Epidermal melanocyte (primary cell): Measurements from ENCODE around the gene STBD1.
"Not testable (repeated sequence)": the region's sequence is repeated elsewhere in the genome, so short reads cannot be mapped to it uniquely, and the experiment has no call there.

Source experiments
- DNase-seq: peaks from one replicate; pipeline ENCODE4 v3.0.0; 2011; ENCODE audit warnings: low spot score; ENCODE audit not compliant: insufficient read length

Gene STBD1

DNA sequence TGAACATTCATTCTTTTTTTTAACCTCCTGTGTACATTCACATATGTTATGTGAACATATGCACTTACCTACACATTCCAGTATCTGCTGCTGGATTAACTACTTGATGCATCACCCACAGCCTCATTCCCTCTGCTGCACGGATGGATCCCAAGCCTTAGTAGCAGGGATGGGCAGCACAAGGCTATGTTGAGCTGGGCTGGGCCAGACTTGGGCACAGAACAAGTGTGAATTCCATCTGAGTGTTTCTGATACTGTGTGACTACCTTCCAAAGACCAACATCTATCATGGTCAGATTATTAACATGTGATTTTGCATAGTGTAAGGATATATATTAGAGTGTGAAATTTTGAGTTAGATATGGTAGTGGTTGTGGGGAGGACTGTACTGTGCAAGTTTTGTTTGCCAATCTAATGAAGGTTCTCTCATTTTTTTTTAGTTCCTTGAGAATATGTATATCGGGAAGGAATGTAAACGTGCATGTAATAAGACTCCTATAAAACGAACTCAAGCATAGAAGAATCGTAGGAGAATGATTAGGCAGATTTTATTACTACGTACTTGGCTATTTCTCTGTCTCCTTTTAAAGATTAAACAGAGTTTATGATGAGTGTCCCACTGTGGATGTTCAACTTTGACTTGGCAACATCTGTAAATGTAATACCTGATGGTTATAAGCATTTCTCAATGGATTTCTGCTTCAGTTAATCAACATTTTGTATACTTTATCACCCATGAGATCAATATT lies 23.4 kb upstream of the STBD1 start:
- DNase-seq: no peak

DNA sequence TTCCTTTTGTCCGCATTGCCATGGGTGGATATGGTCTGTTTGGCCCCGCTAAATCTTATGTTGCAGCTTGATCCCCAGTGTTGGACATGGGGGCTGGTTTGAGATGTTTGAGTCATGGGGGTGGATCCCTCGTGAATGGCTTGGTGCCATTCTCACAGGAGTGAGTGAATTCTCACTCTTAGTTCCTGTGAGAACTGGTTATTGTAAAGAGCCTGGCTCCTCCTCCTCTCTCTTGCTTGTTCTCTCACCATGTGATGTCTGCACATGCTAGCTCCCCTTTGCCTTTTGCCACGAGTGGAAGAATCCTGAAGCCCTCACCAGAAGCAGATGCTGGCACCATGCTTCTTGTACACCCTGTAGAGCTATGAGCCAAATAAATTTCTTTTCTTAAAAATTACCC lies 22.6 kb upstream of the STBD1 start:
- no peak for DNase-seq

DNA sequence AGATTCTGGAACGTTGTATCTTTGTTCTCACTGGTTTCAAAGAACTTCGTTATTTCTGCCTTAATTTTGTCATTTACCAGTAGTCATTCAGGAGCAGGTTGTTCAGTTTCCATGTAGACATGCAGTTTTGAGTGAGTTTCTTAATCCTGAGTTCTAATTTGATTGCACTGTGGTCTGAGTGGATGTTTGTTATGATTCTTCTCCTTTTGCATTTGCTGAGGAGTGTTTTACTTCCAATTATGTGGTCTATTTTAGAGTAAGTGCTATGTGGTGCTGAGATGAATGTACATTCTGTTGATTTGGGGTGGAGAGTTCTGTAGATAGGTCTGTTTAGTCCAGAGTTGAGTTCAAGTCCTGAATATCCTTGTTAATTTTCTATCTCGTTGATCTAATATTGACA lies 18.7 kb upstream of the STBD1 start:
- not testable (repeated sequence) for DNase-seq

DNA sequence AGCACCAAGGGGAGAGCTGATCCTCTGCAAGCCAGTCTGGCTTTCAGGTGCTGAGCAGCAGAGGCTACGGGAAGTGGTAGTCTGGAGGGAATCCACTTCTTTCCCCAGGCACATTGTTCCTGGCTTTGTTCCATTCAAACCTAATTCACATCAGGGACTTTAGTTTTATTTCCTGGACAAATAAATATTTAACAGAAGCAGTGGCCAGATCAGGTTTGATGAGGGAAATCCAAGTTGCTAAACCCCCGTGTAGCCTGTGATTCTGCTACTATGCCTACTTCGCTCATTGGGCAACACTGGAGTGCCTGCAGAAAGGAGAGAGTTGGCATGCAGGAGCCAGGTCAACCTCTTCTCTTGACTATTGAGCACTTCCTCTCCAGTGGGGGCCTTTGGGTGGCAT lies 13.8 kb upstream of the STBD1 start:
- no peak for DNase-seq

DNA sequence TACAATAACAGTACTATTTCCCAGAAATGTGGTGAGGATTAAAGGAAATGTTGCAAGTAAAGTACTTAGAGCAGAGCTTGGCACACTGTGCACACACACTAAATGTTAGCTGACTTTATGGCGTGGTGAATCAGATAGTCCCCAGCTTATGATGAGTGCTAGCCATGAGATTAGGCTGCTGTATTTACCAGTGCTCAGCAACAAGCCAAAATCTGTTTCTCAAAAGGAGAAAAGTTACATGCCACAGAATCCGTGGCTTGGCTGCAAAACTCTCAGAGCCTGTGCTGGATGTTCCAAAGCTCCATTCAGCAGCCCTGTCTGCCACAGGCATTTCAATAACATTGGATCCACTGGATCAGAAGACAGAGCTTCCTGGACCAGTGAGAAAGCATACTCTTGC lies 12.8 kb upstream of the STBD1 start:
- no peak for DNase-seq

DNA sequence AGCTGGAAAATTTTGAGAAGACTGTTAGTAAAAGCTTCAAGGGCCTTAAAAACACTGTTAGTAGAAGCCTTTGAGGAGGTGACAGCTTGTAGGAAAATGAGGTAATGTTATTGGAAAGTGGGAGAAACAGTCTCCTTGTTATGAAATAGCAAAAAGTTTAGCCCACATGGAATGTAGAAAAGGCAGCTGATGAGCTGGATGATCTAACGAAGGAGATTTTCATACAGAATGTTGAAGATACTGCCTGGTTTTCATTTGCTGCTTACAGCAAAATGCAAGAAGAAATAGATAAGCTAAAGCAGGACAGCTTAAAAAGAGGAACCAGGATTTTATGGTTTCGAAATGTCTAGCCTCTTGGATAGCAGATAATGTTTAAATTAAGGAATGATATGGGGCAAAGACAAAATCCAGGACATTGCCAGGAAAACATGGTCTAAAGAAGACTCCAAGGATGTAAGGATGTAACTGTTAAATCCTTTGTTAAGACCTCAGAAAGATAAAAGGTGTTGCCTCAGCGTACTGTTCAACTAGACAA lies 10.2 kb upstream of the STBD1 start:
- no peak for DNase-seq

DNA sequence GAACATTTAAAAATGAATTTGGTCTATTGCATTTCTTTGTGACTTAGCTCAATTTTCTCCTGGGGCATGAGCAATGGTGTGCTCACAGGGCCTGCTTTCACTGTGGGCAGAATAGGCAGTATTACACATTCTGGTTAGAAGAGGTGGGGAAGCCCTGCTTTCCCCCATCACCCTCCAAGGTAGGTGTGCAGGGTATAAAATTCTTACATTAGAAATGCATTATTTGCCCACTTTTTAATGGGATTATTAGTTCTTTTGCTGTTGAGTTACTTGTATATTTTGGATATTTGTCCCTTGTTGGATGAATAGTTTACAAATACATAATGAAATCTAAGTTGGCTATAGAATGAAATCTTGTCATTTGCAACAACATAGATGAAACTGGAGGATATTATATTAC lies 8.3 kb upstream of the STBD1 start:
- DNase-seq: no peak

DNA sequence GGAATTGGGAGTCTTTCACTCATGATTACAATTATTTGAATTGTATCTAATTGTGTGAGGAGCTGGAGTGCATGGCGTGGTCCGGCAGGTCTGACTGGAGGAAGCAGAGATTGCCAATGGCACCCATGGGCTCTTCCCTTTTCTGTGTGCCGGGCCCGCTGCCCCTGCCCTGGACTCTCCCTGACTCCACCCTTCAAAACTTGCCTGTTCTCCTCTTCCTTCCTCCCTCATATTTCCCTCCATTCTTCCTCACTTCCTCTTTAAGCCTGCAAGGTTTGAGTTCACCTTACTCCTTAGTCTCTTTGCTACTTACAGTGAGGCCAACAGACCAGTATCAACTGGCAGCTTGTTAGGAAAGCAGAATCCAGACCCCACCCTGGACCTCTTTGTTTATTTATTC lies 6.5 kb upstream of the STBD1 start:
- no peak for DNase-seq

DNA sequence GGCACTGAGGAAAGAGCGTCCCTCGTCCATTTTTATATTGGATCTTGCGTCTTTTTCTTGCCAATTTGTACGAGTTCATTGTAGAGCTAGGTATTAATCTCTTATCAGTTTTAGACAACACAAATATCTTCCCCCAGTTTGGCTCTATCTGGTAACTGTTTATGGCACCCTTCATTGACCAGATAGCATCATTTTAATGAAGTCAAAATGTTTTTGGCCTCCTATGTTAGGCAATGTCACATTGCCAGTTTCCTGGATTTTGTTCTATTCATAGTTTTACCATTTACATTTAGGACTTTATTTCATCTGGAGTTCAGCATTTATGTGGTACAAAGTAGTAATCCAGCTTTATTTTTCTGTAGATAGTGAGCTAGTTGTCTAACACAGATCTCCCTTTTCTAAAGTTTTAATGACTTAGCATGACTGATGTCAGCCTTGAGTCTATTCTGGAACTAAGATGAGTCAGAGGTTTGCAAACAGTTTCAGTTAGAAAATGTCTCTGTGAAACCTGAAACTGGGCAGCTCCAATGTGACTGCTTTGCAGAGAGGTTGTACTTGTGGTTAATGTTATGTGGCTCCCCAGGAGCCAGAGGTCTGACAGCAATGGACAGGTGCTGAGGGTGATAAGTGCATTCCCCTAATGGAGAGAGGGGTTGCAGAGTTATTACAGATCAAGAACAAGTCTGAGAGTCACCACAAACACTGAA lies 5.3 kb upstream of the STBD1 start:
- peak; percentile 53 for DNase-seq

DNA sequence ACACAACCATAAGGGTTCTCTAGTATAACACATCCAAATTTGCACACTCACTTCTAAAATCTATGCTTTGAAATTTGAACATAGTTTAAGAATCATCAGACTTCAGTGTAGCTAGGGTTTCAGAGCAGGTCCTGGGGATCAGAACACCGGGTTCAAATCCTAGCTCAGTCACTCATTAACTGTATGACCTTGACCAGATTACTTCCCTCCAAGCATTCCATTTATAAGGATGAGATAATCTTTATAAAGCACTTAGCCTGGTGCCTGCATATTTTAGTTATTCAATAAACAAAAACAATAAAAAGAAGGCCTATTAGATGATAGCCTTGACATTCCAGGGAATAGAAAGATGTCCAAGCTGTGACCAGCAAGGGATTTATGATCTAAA lies 4.8 kb upstream of the STBD1 start:
- DNase-seq: no peak

DNA sequence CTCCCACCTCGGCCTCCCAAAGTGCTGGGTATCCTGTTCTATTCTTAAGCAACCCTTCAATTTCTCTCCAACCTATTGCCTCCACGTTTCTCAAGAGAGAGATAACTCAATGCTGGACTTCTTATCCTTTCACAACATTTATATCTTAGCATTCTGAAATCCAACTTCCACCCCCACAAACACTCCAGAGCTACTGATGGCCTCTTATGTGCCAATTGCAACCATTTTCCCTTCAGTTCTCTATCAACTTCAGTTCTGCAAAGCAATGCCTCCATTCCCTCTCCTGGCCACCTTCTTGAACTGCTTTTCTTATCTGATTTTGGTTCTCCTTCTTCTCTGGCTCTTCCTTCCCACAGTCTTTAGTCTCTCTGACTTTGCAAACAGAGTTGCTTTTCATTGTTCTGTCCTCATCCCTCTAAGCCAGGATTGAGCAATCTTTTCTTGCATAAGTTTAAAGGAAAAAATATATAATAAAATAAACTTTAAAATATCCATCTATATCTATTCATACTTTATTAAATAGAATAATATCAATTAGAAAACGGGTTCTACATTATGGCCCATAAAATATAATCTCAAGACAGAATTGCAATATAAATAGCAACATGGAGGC lies 3.6 kb upstream of the STBD1 start:
- DNase-seq: no peak

DNA sequence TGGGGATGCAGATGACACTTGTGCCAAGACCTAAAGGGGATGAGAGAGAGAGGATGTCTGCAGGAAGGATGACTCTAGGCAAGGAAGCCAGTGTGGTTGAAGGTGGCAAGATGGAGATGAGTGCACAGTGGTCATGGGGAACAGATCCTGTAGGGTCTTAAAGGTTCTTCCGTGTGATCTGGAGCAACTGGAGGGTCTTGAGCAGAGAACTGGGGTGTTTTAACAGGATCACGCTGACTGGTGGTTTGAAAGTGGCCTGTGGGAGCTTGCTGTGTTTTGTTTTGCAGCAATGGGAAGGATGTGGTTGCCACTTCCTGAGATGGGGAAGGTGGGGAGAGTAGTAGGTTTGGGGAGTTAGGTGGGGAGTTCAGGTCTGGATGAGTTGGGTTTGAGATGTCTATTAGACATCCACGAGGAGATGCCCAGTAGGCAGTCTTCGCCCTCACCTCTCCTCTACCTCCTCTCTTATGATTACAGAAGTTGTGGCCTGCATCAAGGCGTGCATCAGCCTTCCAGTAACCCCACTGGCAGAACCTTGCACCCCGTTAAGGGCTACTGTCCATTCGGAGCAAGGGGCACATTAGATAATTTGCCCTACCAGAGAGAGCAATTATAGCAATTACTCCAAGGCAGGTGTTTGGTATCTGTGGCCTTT lies 1.4 kb upstream of the STBD1 start:
- DNase-seq: no peak

DNA sequence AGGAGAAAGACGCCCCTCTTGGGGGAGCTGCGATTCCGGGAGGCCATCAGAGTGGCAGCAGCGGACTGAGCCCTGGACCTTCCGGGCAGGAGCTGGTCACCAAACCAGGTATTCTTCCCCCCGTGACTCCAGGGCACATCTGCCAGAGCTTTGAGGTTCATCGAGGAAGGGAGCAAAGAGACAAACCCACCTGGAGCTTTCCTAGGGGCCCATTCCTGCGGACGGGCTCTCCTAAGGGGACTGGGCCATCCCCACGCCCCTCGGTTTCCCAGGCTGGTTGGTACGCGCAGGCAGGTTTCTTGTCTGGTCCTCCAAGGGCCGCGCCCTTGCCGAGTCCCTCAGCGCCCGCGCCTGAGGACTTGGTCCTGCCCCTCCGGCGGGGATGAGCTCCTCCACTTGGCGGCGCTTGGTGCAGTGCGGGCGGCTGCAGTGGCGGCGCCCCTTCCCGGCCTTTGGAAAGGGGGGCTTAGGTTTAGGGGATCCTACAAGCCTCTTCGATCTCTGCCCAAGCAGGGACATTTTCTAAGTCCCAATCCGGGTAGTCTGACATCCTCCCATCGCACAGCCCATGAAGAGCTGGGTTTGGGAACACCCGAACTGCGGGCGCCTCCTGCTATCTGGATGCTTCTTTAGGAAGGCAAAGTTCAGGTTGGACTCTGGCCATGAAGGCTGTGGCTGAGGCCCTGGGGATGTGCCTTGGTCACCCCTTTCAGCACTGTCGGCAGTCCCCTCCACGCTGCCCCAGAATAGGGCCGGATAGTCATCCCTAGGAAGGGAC lies 538 bp downstream of the STBD1 start:
- DNase-seq: peak; percentile 23

DNA sequence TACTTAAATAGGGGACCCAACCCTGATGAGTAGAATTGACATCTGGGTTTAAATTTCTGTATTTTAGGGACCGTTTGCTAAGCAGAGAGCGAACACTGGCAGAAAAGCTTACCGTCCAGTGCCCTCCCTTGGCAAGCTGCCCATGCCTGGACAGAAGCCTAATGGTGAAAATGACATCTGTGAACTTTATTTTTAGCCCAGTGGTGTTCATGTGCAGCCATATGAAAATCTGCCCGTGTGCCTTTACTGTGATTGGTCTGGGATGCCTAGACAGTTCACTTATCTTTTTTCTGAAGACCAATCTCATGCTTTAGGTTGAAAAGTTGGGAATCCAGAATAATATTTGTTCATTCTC lies 1.1 kb downstream of the STBD1 start:
- DNase-seq: no peak

DNA sequence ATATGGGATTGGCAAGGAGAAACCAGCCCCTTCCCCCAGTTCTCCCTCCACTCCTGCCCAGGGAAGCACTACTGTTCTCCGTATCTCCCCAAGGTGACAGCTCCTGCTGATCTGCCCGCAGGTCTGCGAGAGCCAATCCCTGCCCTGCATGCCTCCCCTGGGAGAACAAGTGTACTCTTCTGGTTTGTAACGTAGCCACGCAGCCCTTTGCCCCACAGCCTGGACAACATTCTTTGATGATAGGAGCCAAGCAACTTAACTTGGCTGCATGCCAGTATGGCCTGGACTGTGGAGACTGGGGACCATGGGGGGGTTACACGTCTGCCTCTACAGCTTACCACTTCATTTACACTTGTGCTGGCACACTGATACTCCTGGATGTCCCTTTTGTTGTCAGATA lies 2.0 kb downstream of the STBD1 start:
- no peak for DNase-seq

DNA sequence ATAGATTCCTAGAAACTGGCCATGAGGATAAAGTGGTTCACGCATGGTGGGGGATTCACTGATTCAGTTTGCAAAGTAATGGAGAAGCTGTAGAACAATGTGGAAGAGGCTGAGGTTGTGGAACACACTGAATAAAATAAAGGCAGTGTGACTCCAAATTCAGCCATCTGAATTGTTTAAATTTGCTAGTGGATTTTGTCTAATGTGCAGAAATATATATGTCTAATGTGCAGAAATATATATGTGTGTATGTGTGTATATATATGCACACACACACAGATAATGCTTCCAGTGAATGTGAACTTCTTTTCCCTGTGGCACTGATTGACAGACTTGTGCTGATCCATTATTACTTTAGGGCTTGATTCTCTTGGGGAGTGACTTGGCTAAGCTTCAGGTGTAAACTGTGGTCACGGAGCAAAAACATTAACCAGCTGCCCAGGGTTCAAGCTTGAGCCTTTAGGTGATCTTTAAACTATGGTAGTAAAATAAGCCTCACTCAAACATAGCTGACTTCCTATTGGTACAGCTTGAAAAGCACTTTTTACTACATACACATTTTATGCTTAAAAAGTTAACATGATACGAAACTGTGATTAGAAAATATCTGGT lies 3.5 kb downstream of the STBD1 start:
- DNase-seq: no peak

DNA sequence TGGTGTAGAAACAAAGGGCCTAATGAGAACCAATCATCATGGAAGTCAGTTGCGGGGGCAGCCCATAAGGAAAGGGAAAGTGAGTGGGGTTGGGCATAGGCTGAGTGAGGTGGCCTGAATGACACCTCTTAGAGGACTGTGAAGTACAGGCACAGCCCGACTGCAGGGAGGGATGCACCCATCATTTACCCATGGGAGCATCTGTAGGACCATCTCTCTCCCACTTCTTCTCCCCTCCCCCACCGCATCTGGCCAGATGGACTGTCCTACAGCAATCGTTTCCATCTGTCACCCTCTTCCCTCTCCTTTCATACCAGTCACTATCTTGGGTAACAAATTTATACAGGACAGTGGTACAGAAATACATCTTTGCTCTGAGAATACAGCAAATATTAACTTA lies 4.2 kb downstream of the STBD1 start:
- DNase-seq: no peak

DNA sequence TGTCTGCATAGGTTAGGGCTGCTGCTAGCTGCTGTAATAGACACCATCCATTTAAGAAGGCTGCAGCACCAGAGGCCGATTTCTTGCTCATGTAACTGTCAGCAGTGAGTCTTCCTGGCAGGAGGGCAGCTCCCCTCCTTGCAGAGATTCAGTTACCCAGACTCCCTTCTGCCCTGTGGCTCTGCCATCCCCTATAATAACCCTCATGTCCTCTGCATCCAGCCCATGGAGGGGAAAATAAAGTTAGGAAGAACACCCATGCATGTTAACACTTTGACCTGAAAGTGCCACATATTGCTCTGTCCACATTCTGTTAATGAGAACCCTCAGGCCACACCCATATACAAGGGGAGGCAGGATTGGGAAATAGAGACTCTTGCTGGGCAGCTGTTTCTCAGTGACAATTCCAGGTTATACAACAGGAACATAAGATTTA lies 5.4 kb downstream of the STBD1 start:
- DNase-seq: no peak

DNA sequence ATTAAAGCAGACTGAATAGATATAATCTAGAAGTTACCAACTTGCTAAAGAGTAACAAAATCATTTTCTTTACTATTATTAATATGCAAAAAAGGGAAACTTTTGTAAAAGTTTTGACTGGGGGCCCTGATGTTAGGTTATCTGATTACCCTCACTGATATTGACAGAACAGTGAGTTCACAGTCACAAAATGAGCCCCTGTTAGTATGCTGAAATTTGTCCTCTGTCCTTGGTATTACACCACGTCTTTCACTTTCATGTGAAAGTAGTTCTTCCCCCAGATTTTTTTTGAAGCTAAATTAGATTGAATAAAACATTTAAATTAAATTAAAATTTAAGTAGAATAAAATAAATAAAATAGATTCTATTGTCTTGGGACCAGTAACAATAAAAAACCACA lies 5.9 kb downstream of the STBD1 start:
- DNase-seq: no peak

DNA sequence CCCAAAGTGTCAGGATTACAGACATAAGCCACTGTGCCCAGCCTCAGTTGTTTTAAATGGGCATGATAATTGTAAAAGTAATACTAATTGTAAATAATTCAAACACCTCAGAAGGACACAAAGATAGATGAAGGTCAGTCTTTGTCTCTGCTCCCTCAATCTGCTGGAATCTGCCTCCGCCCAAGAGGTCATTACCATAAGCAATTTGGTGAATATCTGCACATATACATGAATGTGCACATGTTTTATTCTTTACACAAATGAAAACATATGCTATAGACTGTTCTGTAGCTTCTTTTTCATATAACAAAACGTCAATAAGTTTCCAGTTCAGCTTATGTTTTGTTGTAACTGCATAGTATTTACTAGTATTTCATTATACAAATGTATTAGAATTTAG lies 7.0 kb downstream of the STBD1 start:
- DNase-seq: no peak
